Activated CD8-positive, alpha-beta T cell treated with anti-CD3 and anti-CD28 coated beads for 36 hours (primary cell): ENCODE data around the gene SLC38A6. TPM values are rescaled to one million over a fixed set of nuclear protein-coding genes. Genes with fewer than 3 reads are reported as not detected.
"Not testable (repeated sequence)": the region's sequence is repeated elsewhere in the genome, so short reads cannot be mapped to it uniquely, and the experiment has no call there.

ENCODE experiments used
- ATAC-seq: fragments of 200-7000 bp; cut with Tn5 transposase; one replicate; pipeline ENCODE4 v1.10.0; 2021; ENCODE audit warnings: mild to moderate bottlenecking, moderate library complexity
- CTCF ChIA-PET: fragments of 350-600 bp; sonication (Branson Sonifier 250); formaldehyde crosslinking; loops from one replicate; lab custom pipeline; 2021; ENCODE audit warnings: antibody characterized with exemption; lab: Charles Lee
- POLR2A ChIA-PET: fragments of 350-600 bp; sonication (Branson Sonifier 250); formaldehyde crosslinking; loops from one replicate; lab custom pipeline; 2021; ENCODE audit warnings: antibody characterized with exemption; lab: Charles Lee
- DNase-seq: peaks from one replicate; pipeline ENCODE4 v3.0.0-alpha.2; 2020
- H3K27ac Mint-ChIP-seq: one replicate; pipeline ENCODE4 v1.8.0; 2021; ENCODE audit warnings: mild to moderate bottlenecking, mixed read lengths
- H3K27me3 Mint-ChIP-seq: one replicate; pipeline ENCODE4 v1.8.0; 2021; ENCODE audit warnings: mixed read lengths
- H3K36me3 Mint-ChIP-seq: one replicate; pipeline ENCODE4 v1.8.0; 2021; ENCODE audit warnings: low read depth, mixed read lengths
- H3K4me1 Mint-ChIP-seq: one replicate; pipeline ENCODE4 v1.8.0; 2021; ENCODE audit warnings: low read depth, mixed read lengths
- H3K4me3 Mint-ChIP-seq: one replicate; pipeline ENCODE4 v1.8.0; 2021; ENCODE audit warnings: mild to moderate bottlenecking, moderate library complexity, mixed read lengths
- H3K9me3 Mint-ChIP-seq: one replicate; pipeline ENCODE4 v1.8.0; 2021; ENCODE audit warnings: mixed read lengths
- intact Hi-C: fragments of 100-400 bp; cut with micrococcal nuclease; formaldehyde crosslinking; loops from one replicate; pipeline ENCODE4 v1.10.0; 2022
- total RNA-seq, 2 experiments: library from RNA; stranded (reverse); gene quantifications; one replicate each; pipeline ENCODE4 v1.2.3, GENCODE V29; 2021
- TF ChIP-seq, protein P1 (sequence below): fragments of 200-600 bp; IDR thresholded peaks from one replicate; pipeline ENCODE4 v1.8.0; 2022; ENCODE audit warnings: antibody characterized with exemption, mild to moderate bottlenecking

Gene SLC38A6
- total RNA-seq, 2 experiments from 2014 or later: 2.9 to 3.9 TPM

DNA sequence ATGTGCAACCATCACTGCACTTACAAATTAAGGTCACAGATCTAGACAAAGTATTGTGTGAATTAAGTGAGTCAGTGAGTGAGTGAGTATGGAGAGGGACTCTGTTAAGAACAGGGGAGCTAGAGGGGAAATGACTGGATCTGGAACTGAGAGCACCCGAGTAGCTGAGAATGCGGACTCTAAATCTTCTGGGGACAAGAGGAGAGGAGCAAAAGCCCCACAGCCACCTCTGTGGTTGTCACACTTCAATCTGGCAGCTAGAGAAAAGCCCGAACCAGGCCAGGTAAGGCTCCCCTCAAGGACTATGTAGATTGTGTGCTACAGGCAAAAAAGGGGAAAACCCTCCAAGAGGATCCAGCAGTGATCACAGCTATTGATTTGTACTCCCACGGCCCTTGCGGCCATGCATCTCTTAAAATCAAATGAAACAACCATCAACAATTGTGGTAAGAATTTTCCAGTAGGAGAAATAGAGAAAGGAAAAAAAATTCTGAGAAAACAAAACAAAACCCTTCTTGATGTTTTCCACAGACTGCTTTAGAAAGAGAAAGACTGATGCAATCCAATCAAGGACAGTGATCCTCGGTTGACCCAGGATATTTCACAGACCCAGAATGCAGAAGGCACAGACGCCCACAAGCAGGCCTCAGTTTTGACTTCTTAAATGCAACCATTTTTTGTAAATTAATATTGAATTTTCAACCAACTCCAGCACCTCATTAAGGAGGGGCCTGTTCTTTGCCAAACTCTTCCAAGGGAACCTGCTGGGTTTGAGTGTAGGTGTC, 109.6 kb downstream of the SLC38A6 start:
- peak; percentile 20 for DNase-seq
- Mint-ChIP-seq H3K27me3 (no peaks in the 10 kb centered on the region), H3K27ac (no peak overlapping the region), H3K4me3 (no peak overlapping the region), H3K9me3 (no peaks in the 10 kb centered on the region), H3K36me3 (no peaks in the 10 kb centered on the region), H3K4me1 (no peaks in the 10 kb centered on the region)
- TF ChIP-seq, protein P1, sequence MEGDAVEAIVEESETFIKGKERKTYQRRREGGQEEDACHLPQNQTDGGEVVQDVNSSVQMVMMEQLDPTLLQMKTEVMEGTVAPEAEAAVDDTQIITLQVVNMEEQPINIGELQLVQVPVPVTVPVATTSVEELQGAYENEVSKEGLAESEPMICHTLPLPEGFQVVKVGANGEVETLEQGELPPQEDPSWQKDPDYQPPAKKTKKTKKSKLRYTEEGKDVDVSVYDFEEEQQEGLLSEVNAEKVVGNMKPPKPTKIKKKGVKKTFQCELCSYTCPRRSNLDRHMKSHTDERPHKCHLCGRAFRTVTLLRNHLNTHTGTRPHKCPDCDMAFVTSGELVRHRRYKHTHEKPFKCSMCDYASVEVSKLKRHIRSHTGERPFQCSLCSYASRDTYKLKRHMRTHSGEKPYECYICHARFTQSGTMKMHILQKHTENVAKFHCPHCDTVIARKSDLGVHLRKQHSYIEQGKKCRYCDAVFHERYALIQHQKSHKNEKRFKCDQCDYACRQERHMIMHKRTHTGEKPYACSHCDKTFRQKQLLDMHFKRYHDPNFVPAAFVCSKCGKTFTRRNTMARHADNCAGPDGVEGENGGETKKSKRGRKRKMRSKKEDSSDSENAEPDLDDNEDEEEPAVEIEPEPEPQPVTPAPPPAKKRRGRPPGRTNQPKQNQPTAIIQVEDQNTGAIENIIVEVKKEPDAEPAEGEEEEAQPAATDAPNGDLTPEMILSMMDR: no peak
- ChIA-PET CTCF (no interaction called here), POLR2A (interaction anchor here (0.7 kb wide), 1 partner anchor 92 kb away, joined by 3 read pairs; no protein-coding TSS in a partner anchor)
- peak; percentile 55 for ATAC-seq
- intact Hi-C loops: no loop called here

DNA sequence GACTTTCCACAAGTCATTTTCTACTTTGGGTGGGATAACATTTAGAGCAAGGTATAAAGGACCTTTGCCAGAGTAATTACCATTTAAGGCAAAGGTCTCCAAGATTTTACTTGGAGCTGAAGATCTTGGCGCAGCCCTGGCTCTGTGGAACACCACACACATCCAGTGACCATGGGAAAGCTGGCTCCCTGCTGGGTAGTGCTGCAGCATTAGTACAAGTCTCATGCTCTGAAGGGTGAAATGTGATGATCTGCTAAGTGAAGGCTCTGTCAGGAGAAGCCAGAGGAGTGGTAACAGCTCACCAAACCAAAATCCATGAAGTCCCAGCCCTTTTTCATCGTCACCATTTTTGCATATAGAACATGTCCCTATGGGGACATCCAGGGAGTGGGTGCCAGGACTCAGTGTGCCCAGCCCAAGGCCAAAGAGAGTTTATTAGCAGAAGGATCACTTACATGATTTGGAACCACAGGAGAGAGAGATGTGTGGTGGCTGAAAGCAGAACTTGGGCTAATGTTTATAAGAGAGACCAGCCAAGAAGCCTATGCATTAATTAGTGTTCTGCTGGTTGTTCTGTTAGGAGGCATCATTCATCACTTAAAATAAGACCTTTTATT, 110.7 kb downstream of the SLC38A6 start:
- Mint-ChIP-seq H3K27me3 (no peaks in the 10 kb centered on the region), H3K9me3 (peaks cover under 1% of the 10 kb centered on the region), H3K4me1 (no peaks in the 10 kb centered on the region), H3K4me3 (no peak overlapping the region), H3K27ac (no peak overlapping the region), H3K36me3 (peaks cover under 1% of the 10 kb centered on the region)
- CTCF ChIA-PET: no interaction called here
- intact Hi-C loops: no loop called here
- no peak for ATAC-seq
- TF ChIP-seq, protein P1: no peak
- POLR2A ChIA-PET: no interaction called here
- no peak for DNase-seq

DNA sequence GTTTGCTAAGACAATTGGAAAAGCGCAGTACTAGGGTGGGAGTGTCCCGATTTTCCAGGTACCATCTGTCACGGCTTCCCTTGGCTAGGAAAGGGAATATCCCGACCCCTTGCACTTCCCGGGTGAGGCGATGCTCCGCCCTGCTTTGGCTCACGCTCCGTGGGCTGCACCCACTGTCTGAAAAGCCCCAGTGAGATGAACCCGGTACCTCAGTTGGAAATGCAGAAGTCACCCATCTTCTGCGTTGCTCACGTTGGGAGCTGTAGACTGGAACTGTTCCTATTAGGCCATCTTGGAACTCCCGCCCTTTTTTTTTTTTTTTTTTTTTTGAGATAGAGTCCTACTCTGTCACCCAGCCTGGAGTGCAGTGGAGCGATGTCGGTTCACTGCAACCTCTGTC, 117.1 kb downstream of the SLC38A6 start:
- peaks cover 16% of the 10 kb centered on the region for H3K4me1 Mint-ChIP-seq
- intact Hi-C loops, H3K4me3 Mint-ChIP-seq, ATAC-seq, DNase-seq, POLR2A ChIA-PET, H3K27me3 Mint-ChIP-seq, H3K27ac Mint-ChIP-seq, H3K9me3 Mint-ChIP-seq, H3K36me3 Mint-ChIP-seq, CTCF ChIA-PET: not testable (repeated sequence)

DNA sequence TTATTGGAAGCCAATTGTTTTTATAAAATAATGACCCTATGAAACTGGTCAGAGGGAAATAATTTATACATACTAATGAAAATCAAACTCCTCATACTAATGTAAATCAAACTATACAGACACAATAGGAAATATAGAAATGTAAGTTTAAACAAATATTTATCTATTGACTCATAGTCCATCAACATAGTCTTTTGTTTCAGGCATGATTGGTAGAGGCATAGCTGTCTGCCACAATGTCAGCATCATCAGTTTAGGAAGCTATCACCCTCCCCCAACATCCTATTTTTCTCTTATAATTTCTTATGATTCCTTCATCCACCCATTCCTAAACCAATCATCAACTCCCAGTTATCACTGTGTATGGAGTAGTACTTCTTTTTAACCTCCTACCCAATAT, 117.7 kb downstream of the SLC38A6 start:
- ATAC-seq: no peak
- peaks cover 5% of the 10 kb centered on the region for H3K9me3 Mint-ChIP-seq
- H3K27me3 Mint-ChIP-seq: no peaks in the 10 kb centered on the region
- intact Hi-C loops: no loop called here
- POLR2A ChIA-PET: no interaction called here
- peaks cover 2% of the 10 kb centered on the region for H3K36me3 Mint-ChIP-seq
- TF ChIP-seq, protein P1: no peak
- no peak for DNase-seq
- peaks cover 21% of the 10 kb centered on the region for H3K4me1 Mint-ChIP-seq
- CTCF ChIA-PET: no interaction called here
- H3K4me3 Mint-ChIP-seq: no peak overlapping the region
- no peak overlapping the region for H3K27ac Mint-ChIP-seq

DNA sequence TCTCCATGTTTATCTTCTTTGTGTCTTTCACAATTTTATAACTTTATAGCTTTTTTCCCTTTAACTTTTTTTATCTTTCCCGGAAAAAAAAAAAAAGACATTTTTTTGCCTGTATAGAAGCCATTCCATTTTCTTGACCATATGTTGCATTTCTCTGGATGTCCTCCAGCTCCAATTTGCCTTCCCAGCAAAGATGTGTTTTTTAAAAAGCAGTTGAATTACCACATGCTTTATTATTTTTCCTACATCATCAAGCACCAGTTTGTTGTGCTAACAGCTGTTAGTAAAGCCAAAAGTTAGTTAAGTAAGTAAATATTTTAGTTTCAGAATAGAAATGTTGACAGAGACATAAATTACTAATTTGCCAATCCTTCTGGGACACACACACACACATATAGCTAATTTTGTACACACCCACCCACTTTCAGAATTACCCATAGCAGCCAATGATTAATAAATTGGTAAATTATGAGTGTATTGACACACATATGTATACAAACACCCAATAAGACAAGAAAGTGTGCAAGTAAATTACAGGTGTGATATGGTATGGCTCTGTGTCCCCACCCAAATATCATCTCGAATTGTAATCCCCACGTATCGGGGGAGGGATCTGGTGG, 118.3 kb downstream of the SLC38A6 start:
- Mint-ChIP-seq H3K4me1 (peaks cover 26% of the 10 kb centered on the region), H3K4me3 (no peak overlapping the region), H3K27ac (no peak overlapping the region), H3K36me3 (peaks cover 2% of the 10 kb centered on the region), H3K9me3 (peaks cover 5% of the 10 kb centered on the region), H3K27me3 (no peaks in the 10 kb centered on the region)
- ChIA-PET POLR2A (no interaction called here), CTCF (no interaction called here)
- no peak for ATAC-seq
- DNase-seq: no peak
- TF ChIP-seq, protein P1: no peak
- intact Hi-C loops: no loop called here
